ENCODE measurements around the gene CSNK1E.

GRCh38 chr22:38318792-38319773, 1.9 kb upstream of the CSNK1E start:
- no peak for TF ChIP-seq CTCF (conservative IDR thresholded peaks at IDR 0.05)
- no peak for TF ChIP-seq ZFX (IDR thresholded peaks at IDR 0.05)
